Stimulated activated CD4-positive, alpha-beta T cell treated with anti-CD3 and anti-CD28 coated beads, Interleukin-15, amount 100 ng/mL, for 48 hours (primary cell): ENCODE measurements around the gene TFIP11.

Experiments
- DNase-seq, 2 donors: peaks; one replicate each; pipeline ENCODE4 v3.0.0-alpha.2; 2020; ENCODE audit warnings: low read depth in 2 of 2

Gene TFIP11

GRCh38 chr22:26450453-26451185 is 61.7 kb downstream of the TFIP11 start:
- no peak for DNase-seq

- no peak for DNase-seq
These were observed 63.3 kb downstream of the TFIP11 start for GRCh38 chr22:26448941-26449340.

DNA sequence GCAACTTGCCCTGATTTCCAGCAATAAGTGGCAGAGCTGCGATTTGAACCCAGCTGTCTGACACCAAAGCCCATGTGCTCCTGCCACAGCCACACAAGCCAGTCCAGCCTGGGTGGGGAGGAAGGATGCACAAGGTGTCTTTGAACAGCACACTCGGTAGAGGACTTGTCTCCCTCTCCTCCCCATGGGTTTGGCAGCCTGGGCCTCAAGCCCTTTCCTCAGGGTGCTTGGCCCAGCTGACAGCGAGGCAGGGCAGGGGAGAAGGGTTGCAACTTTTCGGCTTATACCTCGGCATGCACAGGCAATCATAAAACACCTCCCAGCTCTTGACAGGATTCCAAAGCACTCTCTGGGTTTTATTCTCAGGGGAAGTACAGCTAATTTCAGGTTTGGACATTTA is 63.9 kb downstream of the TFIP11 start:
- no peak for DNase-seq

DNA sequence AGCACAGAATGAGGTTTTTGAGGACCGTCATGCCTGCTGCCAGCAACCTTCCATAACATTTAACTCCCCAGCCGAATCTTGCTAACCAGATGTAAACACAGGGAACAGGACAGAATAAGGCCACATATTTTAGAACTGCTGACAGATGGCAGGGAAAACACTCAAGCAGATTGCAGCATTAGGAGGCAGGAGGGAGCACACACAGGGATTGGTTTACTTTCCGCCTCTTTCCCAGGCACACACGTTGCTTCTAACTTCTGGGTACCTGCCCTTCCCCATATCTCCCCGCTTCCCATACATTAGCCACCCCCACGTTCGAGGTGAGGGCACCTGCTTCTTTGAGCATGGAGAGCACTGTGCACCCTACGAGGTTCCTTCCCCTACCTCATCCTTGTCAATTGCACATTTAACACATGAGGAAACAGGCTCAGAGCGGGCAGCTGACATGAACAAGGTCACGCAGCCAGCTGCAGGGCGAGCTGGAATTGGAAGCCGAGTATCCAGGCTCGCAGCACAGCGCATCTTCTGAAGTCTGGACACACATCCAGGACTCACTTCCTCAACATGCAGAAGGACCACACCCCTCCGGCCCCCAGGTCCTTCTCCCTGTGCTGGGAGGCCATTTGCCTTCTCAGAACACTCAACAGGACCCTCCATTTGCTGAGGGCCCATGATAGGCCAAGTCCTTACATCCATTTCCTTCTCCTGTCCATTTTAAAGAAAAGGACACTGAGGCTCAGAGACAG is 64.5 kb downstream of the TFIP11 start:
- no peak for DNase-seq

GRCh38 chr22:26446808-26447515 is 65.3 kb downstream of the TFIP11 start:
- no peak for DNase-seq

GRCh38 chr22:26445577-26446275 is 66.5 kb downstream of the TFIP11 start:
- no peak for DNase-seq

- DNase-seq: no peak
These were observed 67.5 kb downstream of the TFIP11 start for GRCh38 chr22:26444777-26445176.

- no peak for DNase-seq
These were observed 68.2 kb downstream of the TFIP11 start for GRCh38 chr22:26443901-26444690.

GRCh38 chr22:26442086-26442756 is 70.1 kb downstream of the TFIP11 start:
- DNase-seq: no peak
